OCI-LY7 (cell line): ENCODE measurements around the gene PRRG2. TPM values are rescaled to one million over a fixed set of nuclear protein-coding genes. Genes with fewer than 3 reads are reported as not detected.

Source experiments
- BruUV-seq: library from RNA; stranded (reverse); fragments of 400-500 nt; replicated peaks from 2 replicates; lab custom pipeline; 2021; lab: Mats Ljungman, UMichigan
- CTCF ChIA-PET: fragments of 300-600 bp; sonication (Branson Sonifier 250); formaldehyde crosslinking; loops from one replicate; lab custom pipeline; 2022; ENCODE audit warnings: antibody characterized with exemption; ENCODE audit not compliant: unreplicated experiment; lab: Charles Lee
- POLR2A ChIA-PET: fragments of 300-600 bp; sonication (Branson Sonifier 250); formaldehyde crosslinking; loops from one replicate; lab custom pipeline; 2022; ENCODE audit warnings: antibody characterized with exemption; lab: Charles Lee
- DNase-seq: peaks from one replicate; pipeline ENCODE4 v3.0.0-alpha.2; 2015; ENCODE audit warnings: low spot score
- H2AFZ ChIP-seq: fragments of 200-600 bp; sonication (generic), shearing (Covaris generic); 2 replicates; pipeline ENCODE4 v1.6.1; 2014; ENCODE audit warnings: mild to moderate bottlenecking, antibody characterized with exemption, low read length, moderate library complexity
- H3K27ac ChIP-seq: fragments of 200-600 bp; sonication (generic); 2 replicates; pipeline ENCODE4 v1.5.1; 2014; ENCODE audit warnings: mixed run types, low read depth, mild to moderate bottlenecking, moderate library complexity, low read length, inconsistent platforms; ENCODE audit not compliant: poor library complexity, severe bottlenecking
- H3K36me3 ChIP-seq: fragments of 200-600 bp; sonication (generic); 2 replicates; pipeline ENCODE4 v1.6.1; 2014; ENCODE audit warnings: mild to moderate bottlenecking, antibody characterized with exemption, low read length, moderate library complexity, mixed read lengths; ENCODE audit not compliant: insufficient read depth
- H3K4me1 ChIP-seq: fragments of 200-600 bp; sonication (generic); 2 replicates; pipeline ENCODE4 v1.5.1; 2014; ENCODE audit warnings: mild to moderate bottlenecking, low read length; ENCODE audit not compliant: insufficient read depth, poor library complexity, severe bottlenecking
- H3K4me2 ChIP-seq: fragments of 200-600 bp; sonication (generic); 2 replicates; pipeline ENCODE4 v1.6.1; 2014; ENCODE audit warnings: mild to moderate bottlenecking, low read length
- H3K4me3 ChIP-seq: fragments of 200-600 bp; sonication (generic); 2 replicates; pipeline ENCODE4 v1.5.1; 2014; ENCODE audit warnings: mild to moderate bottlenecking, low read depth, low read length; ENCODE audit not compliant: poor library complexity, severe bottlenecking
- H3K79me2 ChIP-seq: fragments of 200-600 bp; sonication (generic); 2 replicates; pipeline ENCODE4 v1.6.1; 2016; ENCODE audit warnings: low read depth, mild to moderate bottlenecking, low read length, moderate library complexity, mixed read lengths; ENCODE audit not compliant: insufficient read depth
- H3K9me2 ChIP-seq: fragments of 200-600 bp; sonication (generic); 2 replicates; pipeline ENCODE4 v1.6.1; 2016; ENCODE audit warnings: mild to moderate bottlenecking, low read length, mixed read lengths; ENCODE audit not compliant: insufficient read depth
- H3K9me3 ChIP-seq: fragments of 200-600 bp; sonication (generic); 2 replicates; pipeline ENCODE4 v1.6.1; 2014; ENCODE audit warnings: mild to moderate bottlenecking, mixed run types, low read length, mixed read lengths
- H4K20me1 ChIP-seq: fragments of 200-600 bp; sonication (generic); 2 replicates; pipeline ENCODE4 v1.6.1; 2014; ENCODE audit warnings: mild to moderate bottlenecking, antibody characterized with exemption, low read length, moderate library complexity, mixed read lengths; ENCODE audit not compliant: insufficient read depth
- EZH2phosphoT487 ChIP-seq: fragments of 200-600 bp; sonication (generic); IDR thresholded peaks from 2 replicates; pipeline ENCODE4 v1.6.1; 2018; ENCODE audit warnings: low read depth, borderline replicate concordance, mild to moderate bottlenecking, mixed run types, antibody characterized with exemption, low read length, moderate library complexity, mixed read lengths
- intact Hi-C: fragments of 100-400 bp; cut with micrococcal nuclease; formaldehyde crosslinking; loops from one replicate; pipeline ENCODE4 v1.10.0; 2022; ENCODE audit not compliant: unreplicated experiment
- small RNA-seq: library from RNA; depleted of rRNA; stranded (forward); fragments of <200 nt; gene quantifications from one replicate; pipeline ENCODE3, GENCODE V24; 2014
- total RNA-seq, 2 experiments: library from RNA; depleted of rRNA in 1 of 2; stranded (reverse); fragments of >200 nt in 1 of 2; shearing (Covaris generic) in 1 of 2; gene quantifications; 2 replicates each; pipeline ENCODE4 v1.2.3, GENCODE V29; 2014 to 2022
- TF ChIP-seq, protein P1 (sequence below): fragments of 200-600 bp; sonication (generic); conservative IDR thresholded peaks from 2 replicates; pipeline ENCODE4 v1.5.1; 2014; ENCODE audit warnings: mild to moderate bottlenecking, antibody characterized with exemption, low read length, moderate library complexity, mixed read lengths

PRRG2 gene
- total RNA-seq, 2 experiments from 2014 or later: 2.4 to 2.7 TPM

DNA sequence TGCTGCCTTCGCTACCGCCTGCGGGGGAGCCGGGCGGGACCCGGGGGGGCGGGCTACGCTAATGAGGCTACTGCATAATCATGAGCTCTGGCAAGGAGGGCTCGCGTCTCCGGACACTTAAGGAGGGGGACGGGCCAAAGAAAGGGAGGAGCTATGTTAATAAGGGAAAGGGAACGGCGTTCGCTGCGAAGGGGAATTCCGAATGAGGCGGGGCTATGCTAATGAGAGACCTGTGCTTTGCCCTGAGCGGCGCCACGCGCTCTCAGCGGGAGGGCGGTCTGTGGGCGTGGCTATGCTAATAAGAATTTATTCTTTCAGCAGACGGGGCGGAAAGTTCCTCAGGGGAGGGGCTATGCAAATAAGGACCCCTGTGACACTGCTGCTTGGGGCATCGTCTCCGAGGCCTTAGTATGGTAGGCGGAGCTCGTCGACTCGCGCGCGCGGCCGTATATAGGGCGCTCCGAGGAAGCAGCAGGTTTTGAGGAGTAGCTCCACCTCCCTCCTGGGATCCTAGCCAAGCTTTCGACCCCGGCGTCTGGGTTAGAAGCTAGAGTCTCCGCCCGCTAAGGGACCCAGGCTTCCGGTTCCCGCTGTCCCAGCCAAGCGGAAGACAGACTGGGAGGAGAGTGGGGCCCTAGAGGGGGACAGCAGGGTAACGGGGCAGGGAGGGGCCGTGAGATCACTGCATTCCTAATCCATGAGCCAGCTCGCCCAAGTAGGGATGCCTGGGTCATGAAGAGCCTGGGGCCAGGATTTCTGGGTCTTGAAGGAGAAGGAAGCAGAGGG, 59.2 kb downstream of the PRRG2 start, which contains the start of gene RRAS:
TSS of gene RRAS (minus strand) at position 31 of the 786 bp plus-strand sequence. CDS start 45 bp downstream, outside the sequence.
- BruUV-seq: no TSS peak
- ChIA-PET POLR2A (interaction anchor here (0.6 to 1.6 kb wide), 10 partner anchors 22 to 146 kb away, joined by 3 to 18 read pairs (median 4); partner anchors contain the start of genes CPT1C and PRR12), CTCF (interaction anchor here (0.5 to 1.7 kb wide), 4 partner anchors 36 to 288 kb away, joined by 4 to 6 read pairs (median 5); no protein-coding TSS in a partner anchor)
- peaks cover 21% of the 10 kb centered on the region for H3K4me1 ChIP-seq
- H3K9me3 ChIP-seq: no peaks in the 10 kb centered on the region
- no peaks in the 10 kb centered on the region; the same call in 1 of the 2 replicates for H4K20me1 ChIP-seq
- intact Hi-C loops: loop anchor here (1.0 to 2.0 kb wide), 2 partner anchors 36 to 50 kb away; partner anchors contain the start of gene PRR12
- H3K9me2 ChIP-seq: no peaks in the 10 kb centered on the region
- TF ChIP-seq, protein P1, sequence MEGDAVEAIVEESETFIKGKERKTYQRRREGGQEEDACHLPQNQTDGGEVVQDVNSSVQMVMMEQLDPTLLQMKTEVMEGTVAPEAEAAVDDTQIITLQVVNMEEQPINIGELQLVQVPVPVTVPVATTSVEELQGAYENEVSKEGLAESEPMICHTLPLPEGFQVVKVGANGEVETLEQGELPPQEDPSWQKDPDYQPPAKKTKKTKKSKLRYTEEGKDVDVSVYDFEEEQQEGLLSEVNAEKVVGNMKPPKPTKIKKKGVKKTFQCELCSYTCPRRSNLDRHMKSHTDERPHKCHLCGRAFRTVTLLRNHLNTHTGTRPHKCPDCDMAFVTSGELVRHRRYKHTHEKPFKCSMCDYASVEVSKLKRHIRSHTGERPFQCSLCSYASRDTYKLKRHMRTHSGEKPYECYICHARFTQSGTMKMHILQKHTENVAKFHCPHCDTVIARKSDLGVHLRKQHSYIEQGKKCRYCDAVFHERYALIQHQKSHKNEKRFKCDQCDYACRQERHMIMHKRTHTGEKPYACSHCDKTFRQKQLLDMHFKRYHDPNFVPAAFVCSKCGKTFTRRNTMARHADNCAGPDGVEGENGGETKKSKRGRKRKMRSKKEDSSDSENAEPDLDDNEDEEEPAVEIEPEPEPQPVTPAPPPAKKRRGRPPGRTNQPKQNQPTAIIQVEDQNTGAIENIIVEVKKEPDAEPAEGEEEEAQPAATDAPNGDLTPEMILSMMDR: no peak
- TF ChIP-seq EZH2phosphoT487: no peak
- peak; percentile 100 for DNase-seq
- peak within 1 kb of the TSS; percentile 75 for H3K4me3 ChIP-seq
- H3K4me2 ChIP-seq: peak within 1 kb of the TSS; percentile 99
- H3K79me2 ChIP-seq: peaks cover 28% of the 10 kb centered on the region
- H3K27ac ChIP-seq: peak within 1 kb of the TSS; percentile 88
- H3K36me3 ChIP-seq: no peaks in the 10 kb centered on the region
- H2AFZ ChIP-seq: peak within 1 kb of the TSS; percentile 46; the same call in 1 of the 2 replicates

Small RNA genes within 50 kb of the gene (small RNA-seq; reads per million reads assigned to genes)
- not detected for gene RF00019

Other genes starting within 250 kb of the PRRG2 start
- 170 and 219 TPM in 2 replicates for gene CD37, start 245.9 kb upstream of the PRRG2 start, total RNA-seq (2014; rRNA removed; shearing (Covaris generic))
- gene CD37, start 245.9 kb upstream of the PRRG2 start, total RNA-seq (2022): 279 and 352 TPM in 2 replicates
- 5.3 and 7.4 TPM in 2 replicates for gene TEAD2, start 218.9 kb upstream of the PRRG2 start, total RNA-seq (2014; rRNA removed; shearing (Covaris generic))
- gene TEAD2, start 218.9 kb upstream of the PRRG2 start, total RNA-seq (2022): 4.9 and 7.6 TPM in 2 replicates
- 0.15 and 0.63 TPM in 2 replicates for gene DKKL1, start 217.4 kb upstream of the PRRG2 start, total RNA-seq (2014; rRNA removed; shearing (Covaris generic))
- gene DKKL1, start 217.4 kb upstream of the PRRG2 start, total RNA-seq (2022): 0.61 and 0.79 TPM in 2 replicates
- 12.0 and 15.9 TPM in 2 replicates for gene KASH5, start 193.1 kb upstream of the PRRG2 start, total RNA-seq (2014; rRNA removed; shearing (Covaris generic))
- 16.3 and 19.4 TPM in 2 replicates for gene KASH5, start 193.1 kb upstream of the PRRG2 start, total RNA-seq (2022)
- 0.66 TPM in 1 of 2 replicates, not detected in the other for gene PTH2, start 157.9 kb upstream of the PRRG2 start, total RNA-seq (2014; rRNA removed; shearing (Covaris generic))
- gene PTH2, start 157.9 kb upstream of the PRRG2 start, total RNA-seq (2022): 1.7 TPM in 1 of 2 replicates, not detected in the other
- not detected in 2 replicates for gene GFY, start 155.9 kb upstream of the PRRG2 start, total RNA-seq (2014; rRNA removed; shearing (Covaris generic))
- gene GFY, start 155.9 kb upstream of the PRRG2 start, total RNA-seq (2022): not detected in 2 replicates
- gene SLC17A7, start 139.8 kb upstream of the PRRG2 start, total RNA-seq (2014; rRNA removed; shearing (Covaris generic)): 0.13 and 1.3 TPM in 2 replicates
- gene SLC17A7, start 139.8 kb upstream of the PRRG2 start, total RNA-seq (2022): 1.3 and 1.5 TPM in 2 replicates
- gene PIH1D1, start 129.5 kb upstream of the PRRG2 start, total RNA-seq (2014; rRNA removed; shearing (Covaris generic)): 114 and 117 TPM in 2 replicates
- 93.2 and 95.5 TPM in 2 replicates for gene PIH1D1, start 129.5 kb upstream of the PRRG2 start, total RNA-seq (2022)
- 39.5 and 55.4 TPM in 2 replicates for gene ALDH16A1, start 128.1 kb upstream of the PRRG2 start, total RNA-seq (2014; rRNA removed; shearing (Covaris generic))
- gene ALDH16A1, start 128.1 kb upstream of the PRRG2 start, total RNA-seq (2022): 26.0 and 30.6 TPM in 2 replicates
- 8.2 and 10.1 TPM in 2 replicates for gene FLT3LG, start 107.1 kb upstream of the PRRG2 start, total RNA-seq (2014; rRNA removed; shearing (Covaris generic))
- 8.4 and 11.7 TPM in 2 replicates for gene FLT3LG, start 107.1 kb upstream of the PRRG2 start, total RNA-seq (2022)
- gene RPL13A, start 93.7 kb upstream of the PRRG2 start, total RNA-seq (2014; rRNA removed; shearing (Covaris generic)): 6,720 and 8,461 TPM in 2 replicates
- 2,999 and 3,606 TPM in 2 replicates for gene RPL13A, start 93.7 kb upstream of the PRRG2 start, total RNA-seq (2022)
- gene RPS11, start 84.9 kb upstream of the PRRG2 start, total RNA-seq (2014; rRNA removed; shearing (Covaris generic)): 6,180 and 6,539 TPM in 2 replicates
- gene RPS11, start 84.9 kb upstream of the PRRG2 start, total RNA-seq (2022): 2,366 and 2,673 TPM in 2 replicates
- 19.4 and 20.9 TPM in 2 replicates for gene FCGRT, start 68.7 kb upstream of the PRRG2 start, total RNA-seq (2014; rRNA removed; shearing (Covaris generic))
- gene FCGRT, start 68.7 kb upstream of the PRRG2 start, total RNA-seq (2022): 10.7 and 11.6 TPM in 2 replicates
- 0.77 and 1.4 TPM in 2 replicates for gene RCN3, start 53.3 kb upstream of the PRRG2 start, total RNA-seq (2014; rRNA removed; shearing (Covaris generic))
- gene RCN3, start 53.3 kb upstream of the PRRG2 start, total RNA-seq (2022): 1.3 and 2.1 TPM in 2 replicates
- 74.7 and 84.0 TPM in 2 replicates for gene NOSIP, start 760 bp upstream of the PRRG2 start, total RNA-seq (2014; rRNA removed; shearing (Covaris generic))
- 35.1 and 42.7 TPM in 2 replicates for gene NOSIP, start 760 bp upstream of the PRRG2 start, total RNA-seq (2022)
- 5.1 and 6.5 TPM in 2 replicates for gene PRR12, start 9.9 kb downstream of the PRRG2 start, total RNA-seq (2014; rRNA removed; shearing (Covaris generic))
- 32.8 and 40.0 TPM in 2 replicates for gene PRR12, start 9.9 kb downstream of the PRRG2 start, total RNA-seq (2022)
- 3.4 and 4.7 TPM in 2 replicates for gene RRAS, start 58.8 kb downstream of the PRRG2 start, total RNA-seq (2014; rRNA removed; shearing (Covaris generic))
- 5.4 and 5.5 TPM in 2 replicates for gene RRAS, start 58.8 kb downstream of the PRRG2 start, total RNA-seq (2022)
- gene SCAF1, start 60.9 kb downstream of the PRRG2 start, total RNA-seq (2014; rRNA removed; shearing (Covaris generic)): 12.4 and 15.0 TPM in 2 replicates
- 43.4 and 44.0 TPM in 2 replicates for gene SCAF1, start 60.9 kb downstream of the PRRG2 start, total RNA-seq (2022)
- gene IRF3, start 84.5 kb downstream of the PRRG2 start, total RNA-seq (2014; rRNA removed; shearing (Covaris generic)): 116 and 117 TPM in 2 replicates
- 96.6 and 98.5 TPM in 2 replicates for gene IRF3, start 84.5 kb downstream of the PRRG2 start, total RNA-seq (2022)
- 38.9 and 41.3 TPM in 2 replicates for gene BCL2L12, start 84.6 kb downstream of the PRRG2 start, total RNA-seq (2014; rRNA removed; shearing (Covaris generic))
- gene BCL2L12, start 84.6 kb downstream of the PRRG2 start, total RNA-seq (2022): 65.4 and 75.5 TPM in 2 replicates
- gene PRMT1, start 96.0 kb downstream of the PRRG2 start, total RNA-seq (2014; rRNA removed; shearing (Covaris generic)): 403 and 412 TPM in 2 replicates
- gene PRMT1, start 96.0 kb downstream of the PRRG2 start, total RNA-seq (2022): 266 and 285 TPM in 2 replicates
- 11.8 and 16.5 TPM in 2 replicates for gene ADM5, start 108.3 kb downstream of the PRRG2 start, total RNA-seq (2014; rRNA removed; shearing (Covaris generic))
- gene ADM5, start 108.3 kb downstream of the PRRG2 start, total RNA-seq (2022): 15.3 and 17.9 TPM in 2 replicates
- 0.23 and 0.95 TPM in 2 replicates for gene CPT1C, start 109.8 kb downstream of the PRRG2 start, total RNA-seq (2014; rRNA removed; shearing (Covaris generic))
- 0.86 and 2.6 TPM in 2 replicates for gene CPT1C, start 109.8 kb downstream of the PRRG2 start, total RNA-seq (2022)
- gene TSKS, start 182.0 kb downstream of the PRRG2 start, total RNA-seq (2014; rRNA removed; shearing (Covaris generic)): not detected in 2 replicates
- not detected in 2 replicates for gene TSKS, start 182.0 kb downstream of the PRRG2 start, total RNA-seq (2022)
- gene AP2A1, start 185.7 kb downstream of the PRRG2 start, total RNA-seq (2014; rRNA removed; shearing (Covaris generic)): 29.7 and 47.4 TPM in 2 replicates
- gene AP2A1, start 185.7 kb downstream of the PRRG2 start, total RNA-seq (2022): 46.9 and 50.4 TPM in 2 replicates
- 33.6 and 35.1 TPM in 2 replicates for gene FUZ, start 232.0 kb downstream of the PRRG2 start, total RNA-seq (2014; rRNA removed; shearing (Covaris generic))
- 28.1 and 34.6 TPM in 2 replicates for gene FUZ, start 232.0 kb downstream of the PRRG2 start, total RNA-seq (2022)
- 73.5 and 85.1 TPM in 2 replicates for gene MED25, start 237.0 kb downstream of the PRRG2 start, total RNA-seq (2014; rRNA removed; shearing (Covaris generic))
- 111 and 146 TPM in 2 replicates for gene MED25, start 237.0 kb downstream of the PRRG2 start, total RNA-seq (2022)